NCI-H510A (cell line): Measurements from ENCODE around the gene AKT3.

ENCODE experiments used
- DNase-seq: peaks from one replicate; lab custom pipeline; 2025; lab: John Stamatoyannopoulos, UW

Gene AKT3

DNA sequence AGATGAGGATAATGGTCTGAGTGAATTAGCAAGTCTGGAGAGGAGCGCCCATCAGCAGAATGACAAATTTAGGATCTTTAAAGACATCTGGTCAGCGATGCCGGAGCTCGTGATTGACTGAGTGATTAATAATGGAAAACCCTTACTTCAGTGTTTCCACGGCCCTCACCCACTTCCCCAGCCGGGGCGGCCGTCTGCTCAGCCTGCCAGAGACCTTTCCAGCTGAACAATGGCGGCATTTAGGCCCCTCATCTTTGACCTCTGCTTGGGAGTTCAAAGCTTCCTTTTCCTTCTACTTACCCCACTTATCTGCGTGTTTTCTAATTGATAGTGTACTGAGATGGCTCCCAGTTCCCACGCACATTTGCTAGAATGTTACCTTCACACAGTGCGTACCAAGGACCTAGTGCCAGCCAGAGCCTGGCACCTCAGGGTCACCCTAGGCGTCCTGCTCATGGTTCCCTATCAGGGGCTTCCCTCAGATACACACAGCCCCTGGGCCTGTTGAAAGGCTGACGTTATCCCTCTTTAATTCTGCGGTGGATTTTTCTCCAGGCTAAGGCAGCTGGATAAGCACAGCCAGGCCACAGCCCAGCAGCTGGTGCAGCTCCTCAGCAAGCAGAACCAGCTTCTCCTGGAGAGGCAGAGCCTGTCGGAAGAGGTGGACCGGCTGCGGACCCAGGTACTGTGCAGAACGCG lies 361.4 kb downstream of the AKT3 start:
- DNase-seq = no peak

- DNase-seq = no peak
Measured at GRCh38 chr1:243487649-243488227, 362.3 kb downstream of the AKT3 start.

- no peak for DNase-seq
Measured at GRCh38 chr1:243487036-243487648, 362.9 kb downstream of the AKT3 start.

DNA sequence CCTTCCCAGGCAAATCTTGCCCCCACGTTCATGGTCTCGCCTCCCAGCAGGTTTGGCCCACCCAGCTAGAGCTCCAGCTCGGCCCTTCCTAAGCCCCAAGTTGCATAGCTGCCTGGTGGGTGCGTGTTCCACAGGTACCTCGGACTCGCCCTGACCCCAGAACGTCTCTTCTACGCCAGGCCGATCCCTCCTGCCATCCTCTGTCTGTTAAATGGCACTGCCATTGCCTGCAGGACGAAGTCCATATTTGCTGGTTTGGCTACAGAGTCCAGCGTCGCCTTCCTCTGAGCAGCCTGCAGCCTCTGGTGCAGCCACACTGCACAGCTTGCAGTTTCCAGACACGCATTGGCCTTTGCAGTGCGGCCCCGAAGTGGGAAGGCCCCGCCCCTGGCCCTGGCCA lies 366.1 kb downstream of the AKT3 start:
- DNase-seq = no peak

GRCh38 chr1:243483071-243483771 lies 366.8 kb downstream of the AKT3 start:
- DNase-seq = no peak

- no peak for DNase-seq
Measured at GRCh38 chr1:243482141-243483022, 367.7 kb downstream of the AKT3 start.

GRCh38 chr1:243481101-243481500 lies 368.9 kb downstream of the AKT3 start:
- no peak for DNase-seq

- no peak for DNase-seq
Measured at GRCh38 chr1:243477731-243478290, 372.2 kb downstream of the AKT3 start.

- no peak for DNase-seq
Measured at GRCh38 chr1:243475966-243476365, 374.1 kb downstream of the AKT3 start.

DNA sequence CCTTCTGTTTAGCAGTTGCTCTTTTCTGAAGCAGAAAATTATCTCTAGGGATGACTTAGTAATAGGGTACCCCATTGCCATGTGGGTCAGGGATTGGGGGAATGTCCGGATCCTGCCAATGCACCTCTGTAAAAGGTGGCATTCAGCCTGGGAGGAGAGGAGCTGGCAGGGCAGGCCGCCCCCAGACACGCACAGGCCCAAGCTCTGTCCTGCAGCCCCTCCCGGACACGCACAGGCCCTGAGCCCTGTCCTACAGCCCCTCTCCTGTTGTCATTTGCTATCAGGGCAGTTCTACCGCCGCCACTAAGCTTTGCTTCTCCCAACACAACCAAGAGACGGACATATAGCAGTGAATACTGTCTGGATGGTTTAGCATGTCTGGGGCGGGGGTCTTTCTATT lies 375.1 kb downstream of the AKT3 start:
- no peak for DNase-seq

- no peak for DNase-seq
Measured at GRCh38 chr1:243474136-243474881, 375.7 kb downstream of the AKT3 start.

- DNase-seq = no peak
Measured at GRCh38 chr1:243473227-243474135, 376.6 kb downstream of the AKT3 start.

- DNase-seq = no peak
Measured at GRCh38 chr1:243471754-243472745, 378.0 kb downstream of the AKT3 start.

DNA sequence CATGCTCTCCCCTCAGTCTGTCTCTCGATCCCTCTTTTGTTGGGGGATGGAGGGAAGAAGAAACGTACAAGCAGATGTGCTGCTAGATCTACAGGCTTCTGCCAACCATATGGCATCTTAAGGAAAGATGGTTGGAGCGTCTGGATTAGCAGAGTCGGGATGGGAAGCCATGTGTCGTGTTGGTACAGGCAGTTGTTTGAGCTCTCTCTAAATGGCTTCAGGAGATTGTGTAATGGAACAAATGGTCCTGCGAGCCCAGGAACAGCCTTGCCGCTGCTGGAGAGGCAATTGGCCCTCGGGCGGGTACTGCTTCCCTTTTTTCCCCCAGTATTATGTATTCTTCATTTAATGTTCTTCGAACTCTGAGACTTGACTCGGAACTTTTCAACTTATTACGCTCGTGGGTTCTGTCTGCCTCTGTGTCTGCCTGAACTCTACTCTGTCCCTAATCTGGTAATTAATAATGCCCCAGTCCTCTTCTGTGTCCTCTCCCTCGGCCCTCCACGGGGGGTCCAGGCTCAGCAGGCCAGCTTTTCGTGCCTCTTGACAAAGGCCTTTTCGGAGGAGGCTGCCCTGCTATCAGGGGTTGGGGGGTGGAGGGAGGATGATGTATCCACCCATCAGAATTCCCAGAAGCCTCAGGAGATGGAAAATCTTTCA lies 378.9 kb downstream of the AKT3 start:
- no peak for DNase-seq

- no peak for DNase-seq
Measured at GRCh38 chr1:243470502-243470901, 379.5 kb downstream of the AKT3 start.

DNA sequence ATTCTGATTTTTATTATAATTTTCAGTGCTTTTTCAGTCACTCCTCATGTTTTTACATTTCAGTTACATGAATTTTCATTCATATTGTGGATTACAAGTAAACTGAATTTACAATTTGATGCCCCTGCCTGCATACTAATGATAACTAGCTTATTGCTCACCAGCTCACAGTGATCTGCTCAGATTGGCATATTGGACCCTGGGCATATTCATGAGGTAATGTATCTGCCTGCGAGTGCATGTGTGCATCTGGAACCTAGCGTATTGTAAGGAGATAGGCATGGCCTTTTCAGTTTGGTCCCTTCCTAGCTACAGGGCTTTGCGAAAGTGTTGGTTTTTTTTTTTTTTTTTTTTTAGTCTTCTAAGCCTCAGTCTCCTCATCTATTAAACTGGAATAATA lies 380.5 kb downstream of the AKT3 start:
- DNase-seq = no peak

DNA sequence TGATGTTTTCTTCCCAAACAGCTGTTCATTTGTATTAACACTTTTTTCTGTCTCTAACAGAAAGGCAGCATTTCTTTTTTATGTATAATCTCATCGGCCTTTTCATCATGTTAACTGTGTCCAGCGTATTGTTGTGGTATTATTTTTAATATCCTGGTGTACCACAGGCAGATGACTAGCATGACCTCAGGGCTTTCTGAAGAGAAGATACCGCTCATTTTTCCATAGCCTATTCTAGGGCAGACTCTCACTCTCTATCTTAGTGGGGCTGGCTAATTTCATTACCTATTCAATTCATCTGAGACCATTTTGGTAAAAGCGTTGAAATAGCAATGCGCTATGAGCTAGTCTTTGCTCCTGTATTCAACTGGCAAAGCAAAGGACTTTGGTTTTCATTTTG lies 384.3 kb downstream of the AKT3 start:
- DNase-seq = no peak

DNA sequence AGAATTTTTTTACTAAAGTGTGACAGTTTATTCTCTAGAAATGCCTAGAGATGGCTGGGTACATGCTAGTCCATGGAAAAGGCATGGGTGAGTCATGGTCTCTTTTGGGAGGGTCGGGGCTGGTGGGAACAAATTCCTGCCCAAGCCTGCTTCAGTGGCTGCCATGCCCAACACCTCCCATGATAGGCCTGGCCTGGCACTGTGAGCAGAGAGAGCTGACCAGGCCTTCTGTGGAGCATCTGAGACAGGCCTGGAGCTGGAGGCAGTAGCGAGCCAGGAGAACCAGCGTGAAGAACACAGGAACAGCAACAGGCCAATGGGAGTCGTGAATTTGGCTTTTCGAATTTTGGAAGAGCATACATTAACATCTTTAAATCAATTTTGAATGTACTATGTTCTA lies 385.0 kb downstream of the AKT3 start:
- no peak for DNase-seq
